Measurements from ENCODE around the gene PLEKHJ1. TPM values are rescaled to one million over a fixed set of nuclear protein-coding genes. Genes with fewer than 3 reads are reported as not detected.

The PLEKHJ1 gene
- total and polyA plus RNA-seq, 2 of the 13 experiments (the other 11 are each of a cell fraction or from before 2014, with no cell fraction given) = 70.5 to 130 TPM

DNA sequence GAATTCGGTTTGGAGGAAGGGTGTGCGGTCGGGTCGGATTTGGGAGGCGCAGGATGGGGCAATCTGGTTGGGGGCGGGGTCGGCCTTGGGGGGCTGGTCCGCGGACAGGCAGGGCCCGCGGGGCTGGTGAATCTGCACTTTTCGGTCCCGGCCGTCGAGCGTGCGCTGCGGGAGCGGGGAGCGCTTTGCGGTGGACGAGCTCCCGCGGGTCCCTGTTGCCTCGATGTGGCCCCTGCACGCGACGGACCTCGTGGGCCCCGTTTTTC is 34.0 kb upstream of the PLEKHJ1 start (continued):
- TF ChIP-seq, protein P1, sequence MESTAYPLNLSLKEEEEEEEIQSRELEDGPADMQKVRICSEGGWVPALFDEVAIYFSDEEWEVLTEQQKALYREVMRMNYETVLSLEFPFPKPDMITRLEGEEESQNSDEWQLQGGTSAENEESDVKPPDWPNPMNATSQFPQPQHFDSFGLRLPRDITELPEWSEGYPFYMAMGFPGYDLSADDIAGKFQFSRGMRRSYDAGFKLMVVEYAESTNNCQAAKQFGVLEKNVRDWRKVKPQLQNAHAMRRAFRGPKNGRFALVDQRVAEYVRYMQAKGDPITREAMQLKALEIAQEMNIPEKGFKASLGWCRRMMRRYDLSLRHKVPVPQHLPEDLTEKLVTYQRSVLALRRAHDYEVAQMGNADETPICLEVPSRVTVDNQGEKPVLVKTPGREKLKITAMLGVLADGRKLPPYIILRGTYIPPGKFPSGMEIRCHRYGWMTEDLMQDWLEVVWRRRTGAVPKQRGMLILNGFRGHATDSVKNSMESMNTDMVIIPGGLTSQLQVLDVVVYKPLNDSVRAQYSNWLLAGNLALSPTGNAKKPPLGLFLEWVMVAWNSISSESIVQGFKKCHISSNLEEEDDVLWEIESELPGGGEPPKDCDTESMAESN (CRISPR knock-in tag; conservative IDR thresholded peaks at IDR 0.05) = 0 out of 2 replicates have a peak, but pooled peaks have one; percentile 33
- 0 out of 2 replicates have a peak, but pooled peaks have one; percentile 22 for TF ChIP-seq ISL2 (CRISPR knock-in tag; IDR thresholded peaks at IDR 0.05)
- TF ChIP-seq, protein P2, sequence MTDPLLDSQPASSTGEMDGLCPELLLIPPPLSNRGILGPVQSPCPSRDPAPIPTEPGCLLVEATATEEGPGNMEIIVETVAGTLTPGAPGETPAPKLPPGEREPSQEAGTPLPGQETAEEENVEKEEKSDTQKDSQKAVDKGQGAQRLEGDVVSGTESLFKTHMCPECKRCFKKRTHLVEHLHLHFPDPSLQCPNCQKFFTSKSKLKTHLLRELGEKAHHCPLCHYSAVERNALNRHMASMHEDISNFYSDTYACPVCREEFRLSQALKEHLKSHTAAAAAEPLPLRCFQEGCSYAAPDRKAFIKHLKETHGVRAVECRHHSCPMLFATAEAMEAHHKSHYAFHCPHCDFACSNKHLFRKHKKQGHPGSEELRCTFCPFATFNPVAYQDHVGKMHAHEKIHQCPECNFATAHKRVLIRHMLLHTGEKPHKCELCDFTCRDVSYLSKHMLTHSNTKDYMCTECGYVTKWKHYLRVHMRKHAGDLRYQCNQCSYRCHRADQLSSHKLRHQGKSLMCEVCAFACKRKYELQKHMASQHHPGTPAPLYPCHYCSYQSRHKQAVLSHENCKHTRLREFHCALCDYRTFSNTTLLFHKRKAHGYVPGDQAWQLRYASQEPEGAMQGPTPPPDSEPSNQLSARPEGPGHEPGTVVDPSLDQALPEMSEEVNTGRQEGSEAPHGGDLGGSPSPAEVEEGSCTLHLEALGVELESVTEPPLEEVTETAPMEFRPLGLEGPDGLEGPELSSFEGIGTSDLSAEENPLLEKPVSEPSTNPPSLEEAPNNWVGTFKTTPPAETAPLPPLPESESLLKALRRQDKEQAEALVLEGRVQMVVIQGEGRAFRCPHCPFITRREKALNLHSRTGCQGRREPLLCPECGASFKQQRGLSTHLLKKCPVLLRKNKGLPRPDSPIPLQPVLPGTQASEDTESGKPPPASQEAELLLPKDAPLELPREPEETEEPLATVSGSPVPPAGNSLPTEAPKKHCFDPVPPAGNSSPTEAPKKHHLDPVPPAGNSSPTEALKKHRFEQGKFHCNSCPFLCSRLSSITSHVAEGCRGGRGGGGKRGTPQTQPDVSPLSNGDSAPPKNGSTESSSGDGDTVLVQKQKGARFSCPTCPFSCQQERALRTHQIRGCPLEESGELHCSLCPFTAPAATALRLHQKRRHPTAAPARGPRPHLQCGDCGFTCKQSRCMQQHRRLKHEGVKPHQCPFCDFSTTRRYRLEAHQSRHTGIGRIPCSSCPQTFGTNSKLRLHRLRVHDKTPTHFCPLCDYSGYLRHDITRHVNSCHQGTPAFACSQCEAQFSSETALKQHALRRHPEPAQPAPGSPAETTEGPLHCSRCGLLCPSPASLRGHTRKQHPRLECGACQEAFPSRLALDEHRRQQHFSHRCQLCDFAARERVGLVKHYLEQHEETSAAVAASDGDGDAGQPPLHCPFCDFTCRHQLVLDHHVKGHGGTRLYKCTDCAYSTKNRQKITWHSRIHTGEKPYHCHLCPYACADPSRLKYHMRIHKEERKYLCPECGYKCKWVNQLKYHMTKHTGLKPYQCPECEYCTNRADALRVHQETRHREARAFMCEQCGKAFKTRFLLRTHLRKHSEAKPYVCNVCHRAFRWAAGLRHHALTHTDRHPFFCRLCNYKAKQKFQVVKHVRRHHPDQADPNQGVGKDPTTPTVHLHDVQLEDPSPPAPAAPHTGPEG (CRISPR knock-in tag; IDR thresholded peaks at IDR 0.05) = peak; percentile 68; the same call in 1 of the 2 replicates
- TF ChIP-seq, protein P3, sequence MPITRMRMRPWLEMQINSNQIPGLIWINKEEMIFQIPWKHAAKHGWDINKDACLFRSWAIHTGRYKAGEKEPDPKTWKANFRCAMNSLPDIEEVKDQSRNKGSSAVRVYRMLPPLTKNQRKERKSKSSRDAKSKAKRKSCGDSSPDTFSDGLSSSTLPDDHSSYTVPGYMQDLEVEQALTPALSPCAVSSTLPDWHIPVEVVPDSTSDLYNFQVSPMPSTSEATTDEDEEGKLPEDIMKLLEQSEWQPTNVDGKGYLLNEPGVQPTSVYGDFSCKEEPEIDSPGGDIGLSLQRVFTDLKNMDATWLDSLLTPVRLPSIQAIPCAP (CRISPR knock-in tag; IDR thresholded peaks at IDR 0.05; ENCODE audit: low read depth) = no peak
- TF ChIP-seq, protein P4, sequence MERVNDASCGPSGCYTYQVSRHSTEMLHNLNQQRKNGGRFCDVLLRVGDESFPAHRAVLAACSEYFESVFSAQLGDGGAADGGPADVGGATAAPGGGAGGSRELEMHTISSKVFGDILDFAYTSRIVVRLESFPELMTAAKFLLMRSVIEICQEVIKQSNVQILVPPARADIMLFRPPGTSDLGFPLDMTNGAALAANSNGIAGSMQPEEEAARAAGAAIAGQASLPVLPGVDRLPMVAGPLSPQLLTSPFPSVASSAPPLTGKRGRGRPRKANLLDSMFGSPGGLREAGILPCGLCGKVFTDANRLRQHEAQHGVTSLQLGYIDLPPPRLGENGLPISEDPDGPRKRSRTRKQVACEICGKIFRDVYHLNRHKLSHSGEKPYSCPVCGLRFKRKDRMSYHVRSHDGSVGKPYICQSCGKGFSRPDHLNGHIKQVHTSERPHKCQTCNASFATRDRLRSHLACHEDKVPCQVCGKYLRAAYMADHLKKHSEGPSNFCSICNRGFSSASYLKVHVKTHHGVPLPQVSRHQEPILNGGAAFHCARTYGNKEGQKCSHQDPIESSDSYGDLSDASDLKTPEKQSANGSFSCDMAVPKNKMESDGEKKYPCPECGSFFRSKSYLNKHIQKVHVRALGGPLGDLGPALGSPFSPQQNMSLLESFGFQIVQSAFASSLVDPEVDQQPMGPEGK (CRISPR knock-in tag; IDR thresholded peaks at IDR 0.05) = peak; percentile 37; the same call in 1 of the 2 replicates
- no peak for TF ChIP-seq ZNF432 (CRISPR knock-in tag; IDR thresholded peaks at IDR 0.05; ENCODE audit: borderline replicate concordance)
- no peak for TF ChIP-seq MAZ (IDR thresholded peaks at IDR 0.05; ENCODE audit: borderline replicate concordance, low read depth, low read length)
- no peak for TF ChIP-seq MAZ (CRISPR knock-in tag; IDR thresholded peaks at IDR 0.05; ENCODE audit: low read depth)
- TF ChIP-seq, protein P5, sequence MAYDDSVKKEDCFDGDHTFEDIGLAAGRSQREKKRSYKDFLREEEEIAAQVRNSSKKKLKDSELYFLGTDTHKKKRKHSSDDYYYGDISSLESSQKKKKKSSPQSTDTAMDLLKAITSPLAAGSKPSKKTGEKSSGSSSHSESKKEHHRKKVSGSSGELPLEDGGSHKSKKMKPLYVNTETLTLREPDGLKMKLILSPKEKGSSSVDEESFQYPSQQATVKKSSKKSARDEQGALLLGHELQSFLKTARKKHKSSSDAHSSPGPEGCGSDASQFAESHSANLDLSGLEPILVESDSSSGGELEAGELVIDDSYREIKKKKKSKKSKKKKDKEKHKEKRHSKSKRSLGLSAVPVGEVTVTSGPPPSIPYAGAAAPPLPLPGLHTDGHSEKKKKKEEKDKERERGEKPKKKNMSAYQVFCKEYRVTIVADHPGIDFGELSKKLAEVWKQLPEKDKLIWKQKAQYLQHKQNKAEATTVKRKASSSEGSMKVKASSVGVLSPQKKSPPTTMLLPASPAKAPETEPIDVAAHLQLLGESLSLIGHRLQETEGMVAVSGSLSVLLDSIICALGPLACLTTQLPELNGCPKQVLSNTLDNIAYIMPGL (CRISPR knock-in tag; IDR thresholded peaks at IDR 0.05; ENCODE audit: borderline replicate concordance in 1 of 2, low read depth in 1 of 2) = 0 out of 4 replicates have a peak, but pooled peaks of 1 of the 2 experiments have one; percentile 8
- no peak for TF ChIP-seq ZNF354B (CRISPR knock-in tag; IDR thresholded peaks at IDR 0.05)
- 0 out of 2 replicates have a peak, but pooled peaks have one; percentile 13 for TF ChIP-seq KDM5B (CRISPR knock-in tag; IDR thresholded peaks at IDR 0.05; ENCODE audit: borderline replicate concordance)
- no peak for TF ChIP-seq ZSCAN9 (CRISPR knock-in tag; IDR thresholded peaks at IDR 0.05; ENCODE audit: borderline replicate concordance)
